MM.1S (cell line): ENCODE data around the gene ARR3.
"Not testable (repeated sequence)": the region's sequence is repeated elsewhere in the genome, so short reads cannot be mapped to it uniquely, and the experiment has no call there.

Experiments used
- DNase-seq: peaks from one replicate; pipeline ENCODE4 v3.0.0-alpha.2; 2015
- H2AFZ ChIP-seq: fragments of 300-600 bp; sonication (generic); 2 replicates; pipeline ENCODE4 v1.6.0; 2016; ENCODE audit warnings: antibody characterized with exemption, low read length
- H3F3A ChIP-seq: fragments of 300-600 bp; sonication (generic); 2 replicates; pipeline ENCODE4 v1.6.1; 2016; ENCODE audit warnings: mild to moderate bottlenecking, antibody characterized with exemption, low read length, moderate library complexity, mixed read lengths; ENCODE audit not compliant: insufficient read depth
- H3K27ac ChIP-seq: fragments of 300-600 bp; sonication (generic); 2 replicates; pipeline ENCODE4 v1.5.1; 2016; ENCODE audit warnings: mild to moderate bottlenecking, low read length
- H3K27me3 ChIP-seq: fragments of 300-600 bp; sonication (generic); replicated peaks from 2 replicates; pipeline ENCODE4 v1.6.0; 2016; ENCODE audit warnings: low read length; ENCODE audit not compliant: insufficient read depth
- H3K36me3 ChIP-seq: fragments of 300-600 bp; sonication (generic); replicated peaks from 2 replicates; pipeline ENCODE4 v1.6.1; 2016; ENCODE audit warnings: mild to moderate bottlenecking, low read length, mixed read lengths; ENCODE audit not compliant: insufficient read depth
- H3K4me1 ChIP-seq: fragments of 300-600 bp; sonication (generic); 2 replicates; pipeline ENCODE4 v1.6.1; 2016; ENCODE audit warnings: low read length, mixed read lengths
- H3K4me2 ChIP-seq: fragments of 300-600 bp; sonication (generic); 2 replicates; pipeline ENCODE4 v1.6.0; 2016; ENCODE audit warnings: low read depth, low read length
- H3K4me3 ChIP-seq: fragments of 300-600 bp; sonication (generic); 2 replicates; pipeline ENCODE4 v1.5.1; 2016; ENCODE audit warnings: low read length, mixed read lengths
- H3K79me2 ChIP-seq: fragments of 300-600 bp; sonication (generic); 2 replicates; pipeline ENCODE4 v1.6.1; 2016; ENCODE audit warnings: mixed run types, low read length, mixed read lengths
- H3K9ac ChIP-seq: fragments of 300-600 bp; sonication (generic); 2 replicates; pipeline ENCODE4 v1.6.1; 2016; ENCODE audit warnings: low read length, mixed read lengths
- H3K9me2 ChIP-seq: fragments of 300-600 bp; sonication (generic); replicated peaks from 2 replicates; pipeline ENCODE4 v1.6.1; 2016; ENCODE audit warnings: mild to moderate bottlenecking, low read length, mixed read lengths; ENCODE audit not compliant: insufficient read depth
- H3K9me3 ChIP-seq: fragments of 300-600 bp; sonication (generic); replicated peaks from 2 replicates; pipeline ENCODE4 v1.6.1; 2016; ENCODE audit warnings: mild to moderate bottlenecking, low read length, mixed read lengths; ENCODE audit not compliant: insufficient read depth
- H4K20me1 ChIP-seq: fragments of 300-600 bp; sonication (generic); 2 replicates; pipeline ENCODE4 v1.6.1; 2016; ENCODE audit warnings: mild to moderate bottlenecking, low read length, moderate library complexity, mixed read lengths; ENCODE audit not compliant: insufficient read depth
- EZH2 ChIP-seq: fragments of 300-600 bp; sonication (generic); optimal IDR thresholded peaks from 2 replicates; pipeline ENCODE3; 2017; ENCODE audit warnings: low read depth, mild to moderate bottlenecking, antibody characterized with exemption, low read length, mixed read lengths
- EZH2phosphoT487 ChIP-seq: fragments of 300-600 bp; sonication (generic); IDR thresholded peaks from 2 replicates; pipeline ENCODE4 v1.6.1; 2018; ENCODE audit warnings: antibody characterized with exemption, low read length
- TF ChIP-seq, protein P1 (sequence below): fragments of 300-600 bp; sonication (generic); IDR thresholded peaks from 2 replicates; pipeline ENCODE4 v1.5.1; 2016; ENCODE audit warnings: antibody characterized with exemption, low read length, mixed read lengths

ARR3 gene

DNA sequence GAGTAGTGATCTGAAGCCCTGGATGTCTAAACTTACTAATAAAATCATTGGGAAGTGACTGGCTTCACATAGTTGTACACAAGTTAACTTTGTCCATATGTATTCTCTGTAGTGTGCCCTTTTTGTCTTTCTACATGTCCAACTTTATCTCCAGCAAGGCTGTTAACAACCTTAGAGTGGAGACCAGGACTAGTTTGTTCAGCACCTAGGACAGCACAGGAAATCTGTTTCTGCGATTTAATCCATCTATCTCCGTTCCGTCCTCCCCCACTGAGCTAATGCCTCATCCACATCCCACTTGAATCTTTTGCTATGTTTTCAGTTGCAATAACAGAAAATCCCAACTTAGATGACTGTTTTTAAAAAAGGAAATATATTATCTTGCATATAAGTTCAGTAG, 3.4 kb upstream of the ARR3 start:
- no peaks in the 10 kb centered on the region for H4K20me1 ChIP-seq
- no peak overlapping the region for H3K4me2 ChIP-seq
- no peak overlapping the region for H3K4me3 ChIP-seq
- H3K9ac ChIP-seq, result no peak overlapping the region
- no peaks in the 10 kb centered on the region for H3K79me2 ChIP-seq
- H3F3A ChIP-seq, result no peaks in the 10 kb centered on the region
- no peaks in the 10 kb centered on the region for H3K9me3 ChIP-seq
- TF ChIP-seq EZH2, result no peak
- TF ChIP-seq, protein P1, sequence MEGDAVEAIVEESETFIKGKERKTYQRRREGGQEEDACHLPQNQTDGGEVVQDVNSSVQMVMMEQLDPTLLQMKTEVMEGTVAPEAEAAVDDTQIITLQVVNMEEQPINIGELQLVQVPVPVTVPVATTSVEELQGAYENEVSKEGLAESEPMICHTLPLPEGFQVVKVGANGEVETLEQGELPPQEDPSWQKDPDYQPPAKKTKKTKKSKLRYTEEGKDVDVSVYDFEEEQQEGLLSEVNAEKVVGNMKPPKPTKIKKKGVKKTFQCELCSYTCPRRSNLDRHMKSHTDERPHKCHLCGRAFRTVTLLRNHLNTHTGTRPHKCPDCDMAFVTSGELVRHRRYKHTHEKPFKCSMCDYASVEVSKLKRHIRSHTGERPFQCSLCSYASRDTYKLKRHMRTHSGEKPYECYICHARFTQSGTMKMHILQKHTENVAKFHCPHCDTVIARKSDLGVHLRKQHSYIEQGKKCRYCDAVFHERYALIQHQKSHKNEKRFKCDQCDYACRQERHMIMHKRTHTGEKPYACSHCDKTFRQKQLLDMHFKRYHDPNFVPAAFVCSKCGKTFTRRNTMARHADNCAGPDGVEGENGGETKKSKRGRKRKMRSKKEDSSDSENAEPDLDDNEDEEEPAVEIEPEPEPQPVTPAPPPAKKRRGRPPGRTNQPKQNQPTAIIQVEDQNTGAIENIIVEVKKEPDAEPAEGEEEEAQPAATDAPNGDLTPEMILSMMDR, result no peak
- H2AFZ ChIP-seq, result no peak overlapping the region
- H3K27me3 ChIP-seq, result no peaks in the 10 kb centered on the region
- H3K9me2 ChIP-seq, result no peaks in the 10 kb centered on the region
- H3K27ac ChIP-seq, result no peak overlapping the region
- no peak for DNase-seq
- no peaks in the 10 kb centered on the region for H3K4me1 ChIP-seq
- H3K36me3 ChIP-seq, result no peaks in the 10 kb centered on the region

DNA sequence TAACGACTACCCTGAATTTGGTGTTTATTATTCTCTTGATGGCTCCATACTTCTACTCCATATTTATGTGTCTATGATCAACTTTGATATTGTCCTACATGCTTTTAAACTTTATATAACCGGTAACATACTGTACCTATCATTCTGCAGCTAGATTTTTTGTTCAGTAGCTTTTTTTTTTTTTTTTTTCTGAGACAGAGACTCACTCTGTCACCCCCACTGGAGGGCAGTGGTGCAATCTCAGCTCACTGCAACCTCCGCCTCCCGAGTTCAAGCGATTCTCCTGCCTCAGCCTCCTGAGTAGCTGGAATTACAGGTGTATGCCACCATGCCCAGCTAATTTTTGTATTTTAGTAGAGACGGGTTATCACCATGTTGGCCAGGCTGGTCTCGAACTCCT, 5.9 kb downstream of the ARR3 start:
- not testable (repeated sequence) for H3K27ac ChIP-seq, H3K79me2 ChIP-seq, H3K27me3 ChIP-seq, H3K9me3 ChIP-seq, H4K20me1 ChIP-seq, H3K4me3 ChIP-seq, H3K4me1 ChIP-seq, DNase-seq, H3K9ac ChIP-seq, H3K9me2 ChIP-seq, H2AFZ ChIP-seq, H3F3A ChIP-seq, H3K36me3 ChIP-seq, H3K4me2 ChIP-seq

DNA sequence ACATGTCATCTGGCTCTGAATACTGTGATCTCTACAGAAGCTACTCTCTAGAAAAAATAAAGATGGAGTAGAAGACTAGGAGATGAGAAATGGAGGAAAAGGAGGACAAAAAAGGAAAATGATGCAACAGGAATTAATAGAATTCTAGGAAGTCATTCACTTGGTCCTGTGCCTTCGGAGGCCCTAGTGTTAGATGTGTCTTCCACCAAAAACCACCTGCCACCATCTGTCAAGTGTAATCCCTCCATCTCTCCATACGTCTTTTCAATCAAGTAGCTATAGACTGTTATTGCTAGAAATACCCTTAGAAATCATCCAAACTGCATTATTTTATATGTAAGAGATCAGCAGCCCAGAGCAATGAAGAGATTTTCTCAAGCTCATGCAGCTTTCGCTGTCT, 10.9 kb downstream of the ARR3 start:
- TF ChIP-seq EZH2, result no peak
- TF ChIP-seq EZH2phosphoT487, result no peak
- TF ChIP-seq, protein P1, result no peak
- Histone ChIP-seq H3K9ac (no peak overlapping the region), H3K4me1 (no peaks in the 10 kb centered on the region), H2AFZ (no peak overlapping the region), H3K79me2 (no peaks in the 10 kb centered on the region), H3K27ac (no peak overlapping the region), H3K36me3 (no peaks in the 10 kb centered on the region), H3K9me2 (no peaks in the 10 kb centered on the region), H3K4me2 (no peak overlapping the region), H3F3A (no peaks in the 10 kb centered on the region), H4K20me1 (no peaks in the 10 kb centered on the region), H3K9me3 (no peaks in the 10 kb centered on the region), H3K4me3 (no peak overlapping the region), H3K27me3 (no peaks in the 10 kb centered on the region)
- DNase-seq, result no peak

DNA sequence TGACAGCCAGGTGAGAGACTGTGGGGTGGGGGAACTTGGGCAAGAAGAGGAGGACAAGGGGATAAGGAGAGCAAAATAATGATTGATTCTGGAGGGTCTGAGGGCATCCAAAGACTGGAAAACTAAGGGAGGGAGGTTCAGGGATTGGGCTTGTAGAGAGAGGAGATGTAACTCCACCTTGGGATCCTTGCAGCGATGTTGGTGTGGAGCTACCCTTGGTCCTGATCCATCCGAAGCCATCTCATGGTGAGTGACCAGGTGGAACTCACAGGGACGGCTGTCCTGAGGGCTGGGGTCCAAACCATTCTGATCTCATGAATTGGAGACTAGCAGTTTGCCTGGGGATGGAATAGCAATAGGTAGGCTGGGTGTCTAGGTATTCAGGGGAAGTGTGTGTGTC, 12.4 kb downstream of the ARR3 start:
- Histone ChIP-seq H2AFZ (no peak overlapping the region), H3K9ac (no peak overlapping the region)

More for the DNA sequence above, 12.4 kb downstream of the ARR3 start:
- Histone ChIP-seq H3K4me3 (no peak overlapping the region), H3K4me2 (no peak overlapping the region), H3K36me3 (no peaks in the 10 kb centered on the region), H3K79me2 (no peaks in the 10 kb centered on the region), H3K9me3 (no peaks in the 10 kb centered on the region), H3K4me1 (no peaks in the 10 kb centered on the region), H4K20me1 (no peaks in the 10 kb centered on the region), H3K27ac (no peak overlapping the region), H3K27me3 (no peaks in the 10 kb centered on the region), H3K9me2 (no peaks in the 10 kb centered on the region), H3F3A (no peaks in the 10 kb centered on the region)
- no peak for DNase-seq
- TF ChIP-seq EZH2, result no peak
- no peak for TF ChIP-seq EZH2phosphoT487
- TF ChIP-seq, protein P1, result no peak
